Breast epithelium (tissue), 4 donors: ENCODE measurements around the gene RREB1. TPM values are rescaled to one million over a fixed set of nuclear protein-coding genes. Genes with fewer than 3 reads are reported as not detected.

Source experiments
- DNase-seq, 2 donors: peaks; one replicate each; pipeline ENCODE4 v3.0.0-alpha.2; 2019; ENCODE audit warnings: low spot score in 2 of 2
- H3K27ac ChIP-seq, 2 donors: fragments of 200-600 bp; sonication (generic) in 1 of 2; one replicate each; pipeline ENCODE4 v1.5.1; 2016 to 2019; ENCODE audit warnings: mild to moderate bottlenecking in 1 of 2
- H3K27me3 ChIP-seq, 2 donors: fragments of 200-600 bp; sonication (generic) in 1 of 2; one replicate each; pipeline versions ENCODE4 v1.5.1 to v1.6.0; 2017 to 2019; ENCODE audit warnings: control low read depth in 1 of 2, mild to moderate bottlenecking in 1 of 2
- H3K36me3 ChIP-seq: fragments of 200-600 bp; one replicate; pipeline ENCODE4 v1.5.1; 2019
- H3K4me1 ChIP-seq, 2 donors: fragments of 200-600 bp; sonication (generic); one replicate each; pipeline ENCODE4 v1.5.1; 2016 to 2019; ENCODE audit warnings: control low read depth in 1 of 2
- H3K4me3 ChIP-seq, 3 donors: fragments of 200-600 bp; sonication (generic); 1 replicate in 2 of 3; 2 replicates in 1 of 3; pipeline ENCODE4 v1.5.1; 2016 to 2019; ENCODE audit warnings: mild to moderate bottlenecking in 3 of 3, moderate library complexity in 2 of 3
- H3K9me3 ChIP-seq, 2 donors: fragments of 200-600 bp; sonication (generic) in 1 of 2; one replicate each; pipeline ENCODE4 v1.5.1; 2016 to 2019; ENCODE audit warnings: control low read depth in 1 of 2
- CTCF ChIP-seq, 3 donors: fragments of 450-650 bp; IDR thresholded peaks; one replicate each; pipeline ENCODE4 v1.5.1; 2016 to 2017; ENCODE audit warnings: antibody characterized with exemption in 3 of 3, mild to moderate bottlenecking in 3 of 3, moderate library complexity in 3 of 3
- POLR2A ChIP-seq: fragments of 450-650 bp; IDR thresholded peaks from one replicate; pipeline ENCODE4 v1.6.1; 2016; ENCODE audit warnings: antibody characterized with exemption, mild to moderate bottlenecking, moderate library complexity
- POLR2AphosphoS5 ChIP-seq, 3 donors: sonication (generic); formaldehyde crosslinking; IDR thresholded peaks; one replicate each; pipeline ENCODE4 v1.6.1; 2017; ENCODE audit warnings: antibody characterized with exemption in 3 of 3
- intact Hi-C: fragments of 100-400 bp; cut with DNase I; formaldehyde crosslinking; loops from one replicate; pipeline ENCODE4 v1.15.1; 2023; ENCODE audit warnings: low total_unique reads
- total RNA-seq, 3 donors: library from RNA; depleted of rRNA; stranded (reverse); fragments of >200 nt; gene quantifications; one replicate each; pipeline ENCODE4 v1.1.0, GENCODE V29; 2016

RREB1 gene
- total RNA-seq, 3 donors from 2014 or later = 36.0 to 39.8 (median 39.7) TPM

- no peaks in the 10 kb centered on the region for H3K27me3 ChIP-seq
- intact Hi-C loops = no loop called here
- no peak for DNase-seq
- peak overlapping the region; percentile 5 to 49 for H3K27ac ChIP-seq
- no peaks in the 10 kb centered on the region for H3K4me1 ChIP-seq
- H3K4me3 ChIP-seq = peak overlapping the region; percentile 23 to 56 (median 35)
- TF ChIP-seq CTCF (IDR thresholded peaks at IDR 0.05) (no peak), POLR2A (no peak), POLR2AphosphoS5 (IDR thresholded peaks at IDR 0.05) (no peak)
- H3K9me3 ChIP-seq = no peaks in the 10 kb centered on the region
- no peaks in the 10 kb centered on the region for H3K36me3 ChIP-seq
These were observed 21.3 kb upstream of the RREB1 start for GRCh38 chr6:7086488-7086887.

- Histone ChIP-seq H3K27ac (peak overlapping the region; percentile 1 to 5), H3K4me3 (peak overlapping the region; percentile 23 to 56 (median 35)), H3K9me3 (no peaks in the 10 kb centered on the region), H3K27me3 (no peaks in the 10 kb centered on the region), H3K36me3 (no peaks in the 10 kb centered on the region), H3K4me1 (no peaks in the 10 kb centered on the region)
- TF ChIP-seq CTCF (IDR thresholded peaks at IDR 0.05) (no peak), POLR2AphosphoS5 (IDR thresholded peaks at IDR 0.05) (no peak), POLR2A (no peak)
- intact Hi-C loops = no loop called here
- DNase-seq = no peak
These were observed 20.7 kb upstream of the RREB1 start for GRCh38 chr6:7087066-7087465.

- intact Hi-C loops = no loop called here
- no peak for DNase-seq
- Histone ChIP-seq H3K27me3 (no peaks in the 10 kb centered on the region), H3K4me1 (no peaks in the 10 kb centered on the region), H3K4me3 (no peak overlapping the region), H3K27ac (peak overlapping the region in 1 of 2 donors; percentile 1), H3K36me3 (no peaks in the 10 kb centered on the region), H3K9me3 (no peaks in the 10 kb centered on the region)
- TF ChIP-seq POLR2AphosphoS5 (IDR thresholded peaks at IDR 0.05) (no peak), POLR2A (no peak), CTCF (IDR thresholded peaks at IDR 0.05) (no peak)
These were observed 20.2 kb upstream of the RREB1 start for GRCh38 chr6:7087491-7087979.

GRCh38 chr6:7088076-7088742 lies 19.6 kb upstream of the RREB1 start:
- Histone ChIP-seq H3K36me3 (no peaks in the 10 kb centered on the region), H3K4me1 (no peaks in the 10 kb centered on the region), H3K9me3 (no peaks in the 10 kb centered on the region), H3K27me3 (no peaks in the 10 kb centered on the region), H3K4me3 (no peak overlapping the region), H3K27ac (no peak overlapping the region)
- TF ChIP-seq CTCF (IDR thresholded peaks at IDR 0.05) (no peak), POLR2A (no peak)
- DNase-seq = no peak
- intact Hi-C loops = no loop called here

- Histone ChIP-seq H3K27me3 (no peaks in the 10 kb centered on the region), H3K4me3 (no peak overlapping the region), H3K4me1 (no peaks in the 10 kb centered on the region), H3K36me3 (no peaks in the 10 kb centered on the region), H3K9me3 (no peaks in the 10 kb centered on the region), H3K27ac (no peak overlapping the region)
- intact Hi-C loops = no loop called here
- no peak for DNase-seq
- TF ChIP-seq POLR2A (no peak), POLR2AphosphoS5 (IDR thresholded peaks at IDR 0.05) (no peak)
These were observed 8.8 kb upstream of the RREB1 start for GRCh38 chr6:7098993-7099392.
